Loucy (cell line): ENCODE data around the gene ZNF385B.

ENCODE experiments used
- H2AFZ ChIP-seq: fragments of 200-600 bp; sonication (generic); 2 replicates; pipeline ENCODE4 v1.6.0; 2016; ENCODE audit warnings: antibody characterized with exemption, mild to moderate bottlenecking, low read length, moderate library complexity
- H3F3A ChIP-seq: fragments of 200-600 bp; 2 replicates; pipeline ENCODE4 v1.6.0; 2016; ENCODE audit warnings: antibody characterized with exemption, low read depth, mild to moderate bottlenecking
- H3K27me3 ChIP-seq: fragments of 200-600 bp; sonication (generic); 2 replicates; pipeline ENCODE4 v1.6.1; 2014; ENCODE audit warnings: low read length, mild to moderate bottlenecking; ENCODE audit not compliant: insufficient read depth, poor library complexity, severe bottlenecking
- H3K36me3 ChIP-seq: fragments of 200-600 bp; sonication (generic); 2 replicates; pipeline ENCODE4 v1.6.1; 2016; ENCODE audit warnings: low read length; ENCODE audit not compliant: insufficient read depth
- H3K4me1 ChIP-seq: fragments of 200-600 bp; sonication (generic); 2 replicates; pipeline ENCODE4 v1.5.1; 2014; ENCODE audit warnings: low read length, mild to moderate bottlenecking; ENCODE audit not compliant: insufficient read depth, poor library complexity, severe bottlenecking
- H3K4me2 ChIP-seq: fragments of 200-600 bp; sonication (generic); 2 replicates; pipeline ENCODE4 v1.6.0; 2014; ENCODE audit warnings: antibody characterized with exemption, low read length, low read depth, mild to moderate bottlenecking; ENCODE audit not compliant: poor library complexity, severe bottlenecking
- H3K4me3 ChIP-seq: fragments of 200-600 bp; sonication (generic); 2 replicates; pipeline ENCODE4 v1.5.1; 2014; ENCODE audit warnings: low read length, mild to moderate bottlenecking, mixed read lengths; ENCODE audit not compliant: poor library complexity, severe bottlenecking
- H3K79me2 ChIP-seq: fragments of 200-600 bp; sonication (generic); 2 replicates; pipeline ENCODE4 v1.6.1; 2014; ENCODE audit warnings: low read length; ENCODE audit not compliant: insufficient read depth
- H3K9ac ChIP-seq: fragments of 200-600 bp; sonication (generic); 2 replicates; pipeline ENCODE4 v1.6.0; 2014; ENCODE audit warnings: mild to moderate bottlenecking, low read depth, low read length, moderate library complexity; ENCODE audit not compliant: poor library complexity, severe bottlenecking
- H3K9me2 ChIP-seq: fragments of 200-600 bp; sonication (generic); replicated peaks from 2 replicates; pipeline ENCODE4 v1.6.1; 2016; ENCODE audit warnings: low read depth, low read length, mixed read lengths
- H3K9me3 ChIP-seq: fragments of 200-600 bp; sonication (generic); 2 replicates; pipeline ENCODE4 v1.6.1; 2014; ENCODE audit warnings: mild to moderate bottlenecking, antibody characterized with exemption, low read length, low read depth; ENCODE audit not compliant: insufficient read depth
- H4K20me1 ChIP-seq: fragments of 200-600 bp; sonication (generic); 2 replicates; pipeline ENCODE4 v1.6.0; 2014; ENCODE audit warnings: antibody characterized with exemption, low read length, mild to moderate bottlenecking; ENCODE audit not compliant: insufficient read depth, poor library complexity, severe bottlenecking
- CTCF ChIP-seq: fragments of 200-600 bp; sonication (generic); conservative IDR thresholded peaks from 2 replicates; pipeline ENCODE4 v1.5.1; 2014; ENCODE audit warnings: mild to moderate bottlenecking, antibody characterized with exemption, low read length
- EZH2phosphoT487 ChIP-seq: fragments of 200-600 bp; IDR thresholded peaks from 2 replicates; pipeline ENCODE4 v1.6.1; 2018; ENCODE audit warnings: antibody characterized with exemption, mild to moderate bottlenecking, moderate library complexity, borderline replicate concordance

Gene ZNF385B

GRCh38 chr2:179809606-179810005 lies 51.8 kb downstream of the ZNF385B start:
- Histone ChIP-seq H3K36me3 (no peaks in the 10 kb centered on the region), H2AFZ (no peak overlapping the region), H3K27me3 (no peaks in the 10 kb centered on the region), H3K4me2 (no peak overlapping the region), H3K9me2 (no peaks in the 10 kb centered on the region), H3K4me3 (no peak overlapping the region), H4K20me1 (no peaks in the 10 kb centered on the region), H3K4me1 (no peaks in the 10 kb centered on the region), H3F3A (no peaks in the 10 kb centered on the region), H3K9ac (no peak overlapping the region), H3K9me3 (no peaks in the 10 kb centered on the region), H3K79me2 (no peaks in the 10 kb centered on the region)
- TF ChIP-seq EZH2phosphoT487 (no peak), CTCF (no peak)

DNA sequence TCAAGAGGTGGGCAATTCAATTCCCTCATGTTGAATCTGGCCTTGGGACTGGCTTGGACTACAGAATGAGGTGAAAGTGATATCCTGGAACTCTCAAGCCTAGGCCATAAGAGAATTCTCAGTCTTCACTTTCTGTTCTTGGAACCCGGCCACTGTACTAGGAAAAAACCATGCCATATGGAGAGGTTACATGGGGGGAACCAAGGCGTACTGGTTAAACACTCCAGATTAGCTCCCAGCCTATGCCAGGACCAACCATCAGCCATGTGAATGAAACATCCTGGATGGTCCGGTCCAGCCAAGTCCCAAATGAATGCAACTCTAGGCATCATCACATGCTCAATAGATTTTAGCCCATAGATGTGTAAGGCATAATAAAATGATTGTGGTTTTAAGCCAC lies 56.4 kb downstream of the ZNF385B start:
- H3K9me2 ChIP-seq: no peaks in the 10 kb centered on the region
- no peak overlapping the region for H2AFZ ChIP-seq
- no peaks in the 10 kb centered on the region for H3K79me2 ChIP-seq
- no peaks in the 10 kb centered on the region for H3K27me3 ChIP-seq
- H3K9ac ChIP-seq: no peak overlapping the region
- H3K9me3 ChIP-seq: no peaks in the 10 kb centered on the region
- no peaks in the 10 kb centered on the region for H3K36me3 ChIP-seq
- H3F3A ChIP-seq: no peaks in the 10 kb centered on the region
- H4K20me1 ChIP-seq: no peaks in the 10 kb centered on the region
- H3K4me1 ChIP-seq: no peaks in the 10 kb centered on the region
- TF ChIP-seq CTCF (no peak), EZH2phosphoT487 (no peak)
- H3K4me2 ChIP-seq: no peak overlapping the region
- H3K4me3 ChIP-seq: no peak overlapping the region

DNA sequence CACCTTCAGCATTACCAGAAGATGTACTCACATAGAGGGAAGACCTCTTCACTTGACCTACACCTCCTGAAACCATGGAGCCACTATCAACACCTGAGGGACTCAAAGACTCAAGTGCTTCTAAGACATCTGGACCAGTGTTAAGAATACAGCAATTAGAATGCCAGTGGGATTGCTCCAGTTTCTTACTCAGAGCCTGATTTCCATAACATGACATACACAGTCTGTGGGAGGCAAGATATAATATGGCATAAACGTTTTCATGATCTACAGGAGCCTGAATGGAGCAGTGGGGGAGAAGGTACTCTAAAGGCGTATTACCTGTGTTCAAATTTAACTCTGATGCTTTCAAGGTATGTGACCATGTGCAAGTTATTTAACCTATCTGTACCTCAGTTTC lies 57.2 kb downstream of the ZNF385B start:
- H3F3A ChIP-seq: no peaks in the 10 kb centered on the region
- no peak overlapping the region for H3K9ac ChIP-seq
- TF ChIP-seq CTCF (no peak), EZH2phosphoT487 (no peak)
- H3K36me3 ChIP-seq: no peaks in the 10 kb centered on the region
- H3K27me3 ChIP-seq: no peaks in the 10 kb centered on the region
- no peak overlapping the region for H2AFZ ChIP-seq
- no peaks in the 10 kb centered on the region for H3K9me3 ChIP-seq
- H4K20me1 ChIP-seq: no peaks in the 10 kb centered on the region
- H3K79me2 ChIP-seq: no peaks in the 10 kb centered on the region
- H3K4me1 ChIP-seq: no peaks in the 10 kb centered on the region
- no peak overlapping the region for H3K4me3 ChIP-seq
- H3K9me2 ChIP-seq: no peaks in the 10 kb centered on the region
- H3K4me2 ChIP-seq: no peak overlapping the region
